Vagina (tissue), 2 donors: ENCODE results near the gene NEUROG2.

Source experiments
- CTCF ChIP-seq, 3 experiments: fragments of 450-650 bp in 2 of 3; fragments of 200-600 bp in 1 of 3; sonication (generic) in 1 of 3; IDR thresholded peaks; one replicate each; pipeline ENCODE4 v1.5.1; 2017 to 2019; ENCODE audit warnings: antibody characterized with exemption in 3 of 3, mild to moderate bottlenecking in 2 of 3, moderate library complexity in 2 of 3
- POLR2A ChIP-seq, 2 donors: fragments of 450-650 bp; IDR thresholded peaks; one replicate each; pipeline ENCODE4 v1.6.1; 2017; ENCODE audit warnings: antibody characterized with exemption in 2 of 2, mild to moderate bottlenecking in 2 of 2, moderate library complexity in 2 of 2
- POLR2AphosphoS5 ChIP-seq, 2 donors: sonication (generic); formaldehyde crosslinking; IDR thresholded peaks; one replicate each; pipeline ENCODE4 v1.9.0; 2017; ENCODE audit warnings: antibody characterized with exemption in 2 of 2, mild to moderate bottlenecking in 2 of 2, low read depth in 1 of 2; ENCODE audit not compliant: insufficient read depth in 1 of 2

GRCh38 chr4:112515198-112516065, 548 bp downstream of the NEUROG2 start:
- no peak for TF ChIP-seq CTCF (IDR thresholded peaks at IDR 0.05)
- no peak for TF ChIP-seq POLR2A (IDR thresholded peaks at IDR 0.05)
- TF ChIP-seq POLR2AphosphoS5 (IDR thresholded peaks at IDR 0.05; ENCODE audit: insufficient read depth in 1 of 2, low read depth in 1 of 2): no peak
